K562 (cell line): ENCODE measurements around the gene FAM131C. TPM values are rescaled to one million over a fixed set of nuclear protein-coding genes. Genes with fewer than 3 reads are reported as not detected.
A peak's percentile ranks its signal among the peaks of the same experiment; 100 is the strongest.

ENCODE experiments used
- FIP1L1 ChIP-seq: fragments of 200-400 bp; formaldehyde crosslinking; IDR thresholded peaks from 2 replicates; pipeline ENCODE4 v1.6.1; 2018; ENCODE audit warnings: mild to moderate bottlenecking, low read depth, low read length; ENCODE audit not compliant: poor library complexity, severe bottlenecking
- FOXJ3 ChIP-seq: sonication (generic); formaldehyde crosslinking; IDR thresholded peaks from 2 replicates; pipeline ENCODE4 v1.4.0; 2020; ENCODE audit warnings: mild to moderate bottlenecking, missing genetic modification reagents
- HSF4 ChIP-seq: fragments of 250-450 bp; sonication (Bioruptor Pico); IDR thresholded peaks from 2 replicates; pipeline ENCODE4 v2.1.2; 2022; ENCODE audit warnings: mild to moderate bottlenecking, moderate library complexity, borderline replicate concordance
- PHTF2 ChIP-seq: fragments of 250-450 bp; sonication (Bioruptor Pico); IDR thresholded peaks from 2 replicates; pipeline ENCODE4 v1.5.0; 2021; ENCODE audit warnings: mild to moderate bottlenecking
- PML ChIP-seq: IDR thresholded peaks from 2 replicates; pipeline ENCODE4 v1.6.1; 2012; ENCODE audit warnings: low read length, inconsistent platforms
- POU5F1 ChIP-seq: fragments of 150-350 bp; IDR thresholded peaks from 2 replicates; pipeline ENCODE4 v1.6.1; 2014; ENCODE audit warnings: borderline replicate concordance, low read length, low read depth, mild to moderate bottlenecking; ENCODE audit not compliant: partially characterized antibody
- RB1 ChIP-seq: fragments of 450-650 bp; IDR thresholded peaks from 2 replicates; pipeline ENCODE4 v1.6.1; 2017; ENCODE audit warnings: low read depth, mild to moderate bottlenecking
- ZNF239 ChIP-seq: fragments of 250-450 bp; sonication (Bioruptor Pico); IDR thresholded peaks from 2 replicates; pipeline ENCODE4 v1.4.0; 2020; ENCODE audit warnings: mild to moderate bottlenecking
- polyA plus RNA-seq, 8 experiments: library from polyadenylated mRNA; depleted of rRNA in 4 of 8; stranded (reverse) in 5 of 8; unstranded in 3 of 8; fragments of >200 nt; fragmentation: Nextera tagmentation in 2 of 8; fragmentation: Illumina TruSeq in 1 of 8; extraction: Ambion mirVana in 2 of 8; extraction: Trizol in 1 of 8; gene quantifications; 2 replicates each; pipeline versions ENCODE4 v1.2.1 to v1.2.3, GENCODE V29; 2011 to 2014; ENCODE audit warnings: inconsistent platforms in 1 of 8, missing spikeins in 1 of 8
- total RNA-seq, 7 experiments: library from RNA; depleted of rRNA in 6 of 7; stranded (reverse); fragments of >200 nt in 6 of 7; fragmentation: Illumina TruSeq in 2 of 7; extraction: Trizol in 2 of 7; gene quantifications; 2 replicates each; pipeline versions ENCODE4 v1.2.1 to v1.2.3, GENCODE V29; 2011 to 2021; ENCODE audit warnings: low replicate concordance in 1 of 7
- TF ChIP-seq, protein P1 (sequence below): fragments of 450-650 bp; IDR thresholded peaks from 2 replicates; pipeline ENCODE4 v1.6.1; 2016; ENCODE audit warnings: borderline replicate concordance
- TF ChIP-seq, protein P2 (sequence below): fragments of 250-450 bp; sonication (Bioruptor Pico); IDR thresholded peaks from 2 replicates; pipeline ENCODE4 v1.8.0; 2021; ENCODE audit warnings: moderate library complexity, mild to moderate bottlenecking, inconsistent platforms
- TF ChIP-seq, protein P3 (sequence below): fragments of 450-650 bp; formaldehyde crosslinking; IDR thresholded peaks from 2 replicates; pipeline ENCODE4 v1.4.0; 2022; ENCODE audit warnings: mild to moderate bottlenecking, moderate library complexity
- TF ChIP-seq, protein P4 (sequence below): fragments of 200-800 bp; sonication (Bioruptor generic); IDR thresholded peaks from 2 replicates; pipeline ENCODE4 v1.6.1; 2017; ENCODE audit warnings: missing genetic modification characterization, missing compliant biosample characterization
- TF ChIP-seq, protein P5 (sequence below): fragments of 450-650 bp; formaldehyde crosslinking; IDR thresholded peaks from 2 replicates; pipeline ENCODE4 v1.4.0; 2020; ENCODE audit warnings: mild to moderate bottlenecking, moderate library complexity
- TF ChIP-seq, protein P6 (sequence below): fragments of 250-450 bp; sonication (Bioruptor Pico); IDR thresholded peaks from 2 replicates; pipeline ENCODE4 v1.4.0; 2020; ENCODE audit warnings: mild to moderate bottlenecking, moderate library complexity

The FAM131C gene
- total and polyA plus RNA-seq, 9 of the 15 experiments (the other 6 are each of a cell fraction or from before 2014, with no cell fraction given) = 0.10 to 0.29 (median 0.16) TPM; not detected in 6

DNA sequence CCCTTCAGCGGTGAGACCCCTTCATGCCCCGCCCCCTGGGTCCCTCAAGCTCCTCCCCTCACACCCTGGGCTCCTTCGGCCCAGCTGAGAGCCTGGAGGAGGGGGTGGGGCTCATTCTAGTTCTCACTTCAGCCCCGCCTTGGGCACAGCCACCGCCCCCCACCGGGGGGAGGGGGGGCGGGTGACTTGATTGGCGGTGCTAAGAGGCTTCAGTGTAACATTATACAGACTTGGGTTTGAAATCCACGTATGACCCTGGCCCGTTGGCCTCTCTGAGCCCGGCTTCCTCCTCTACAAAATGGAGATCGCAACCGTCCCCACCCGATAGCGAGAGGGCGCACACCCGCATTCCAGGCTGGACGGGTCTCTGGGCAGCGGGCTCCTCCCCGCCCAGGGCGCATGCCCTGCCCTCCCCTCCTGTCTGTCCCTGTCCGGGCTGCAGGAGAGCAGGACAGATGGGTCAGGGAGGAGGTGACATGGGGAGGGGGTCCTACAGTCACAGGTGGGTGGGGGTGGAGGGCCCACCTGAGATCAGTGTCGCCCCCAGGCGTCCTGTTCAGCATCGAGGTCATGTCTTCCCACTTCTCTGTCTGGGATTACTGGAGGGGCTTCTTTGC lies 24.8 kb downstream of the FAM131C start (continued):
- TF ChIP-seq, protein P1, sequence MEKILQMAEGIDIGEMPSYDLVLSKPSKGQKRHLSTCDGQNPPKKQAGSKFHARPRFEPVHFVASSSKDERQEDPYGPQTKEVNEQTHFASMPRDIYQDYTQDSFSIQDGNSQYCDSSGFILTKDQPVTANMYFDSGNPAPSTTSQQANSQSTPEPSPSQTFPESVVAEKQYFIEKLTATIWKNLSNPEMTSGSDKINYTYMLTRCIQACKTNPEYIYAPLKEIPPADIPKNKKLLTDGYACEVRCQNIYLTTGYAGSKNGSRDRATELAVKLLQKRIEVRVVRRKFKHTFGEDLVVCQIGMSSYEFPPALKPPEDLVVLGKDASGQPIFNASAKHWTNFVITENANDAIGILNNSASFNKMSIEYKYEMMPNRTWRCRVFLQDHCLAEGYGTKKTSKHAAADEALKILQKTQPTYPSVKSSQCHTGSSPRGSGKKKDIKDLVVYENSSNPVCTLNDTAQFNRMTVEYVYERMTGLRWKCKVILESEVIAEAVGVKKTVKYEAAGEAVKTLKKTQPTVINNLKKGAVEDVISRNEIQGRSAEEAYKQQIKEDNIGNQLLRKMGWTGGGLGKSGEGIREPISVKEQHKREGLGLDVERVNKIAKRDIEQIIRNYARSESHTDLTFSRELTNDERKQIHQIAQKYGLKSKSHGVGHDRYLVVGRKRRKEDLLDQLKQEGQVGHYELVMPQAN = no peak; the same call in 1 of the 2 replicates
- TF ChIP-seq, protein P2, sequence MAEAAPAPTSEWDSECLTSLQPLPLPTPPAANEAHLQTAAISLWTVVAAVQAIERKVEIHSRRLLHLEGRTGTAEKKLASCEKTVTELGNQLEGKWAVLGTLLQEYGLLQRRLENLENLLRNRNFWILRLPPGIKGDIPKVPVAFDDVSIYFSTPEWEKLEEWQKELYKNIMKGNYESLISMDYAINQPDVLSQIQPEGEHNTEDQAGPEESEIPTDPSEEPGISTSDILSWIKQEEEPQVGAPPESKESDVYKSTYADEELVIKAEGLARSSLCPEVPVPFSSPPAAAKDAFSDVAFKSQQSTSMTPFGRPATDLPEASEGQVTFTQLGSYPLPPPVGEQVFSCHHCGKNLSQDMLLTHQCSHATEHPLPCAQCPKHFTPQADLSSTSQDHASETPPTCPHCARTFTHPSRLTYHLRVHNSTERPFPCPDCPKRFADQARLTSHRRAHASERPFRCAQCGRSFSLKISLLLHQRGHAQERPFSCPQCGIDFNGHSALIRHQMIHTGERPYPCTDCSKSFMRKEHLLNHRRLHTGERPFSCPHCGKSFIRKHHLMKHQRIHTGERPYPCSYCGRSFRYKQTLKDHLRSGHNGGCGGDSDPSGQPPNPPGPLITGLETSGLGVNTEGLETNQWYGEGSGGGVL (CRISPR knock-in tag) = no peak
- TF ChIP-seq FIP1L1 (no peak), PML (no peak), POU5F1 (no peak), ZNF239 (no peak), PHTF2 (CRISPR knock-in tag) (no peak), RB1 (0 out of 2 replicates have a peak, but pooled peaks have one; percentile 17), HSF4 (CRISPR knock-in tag) (no peak), FOXJ3 (no peak)
- TF ChIP-seq, protein P3, sequence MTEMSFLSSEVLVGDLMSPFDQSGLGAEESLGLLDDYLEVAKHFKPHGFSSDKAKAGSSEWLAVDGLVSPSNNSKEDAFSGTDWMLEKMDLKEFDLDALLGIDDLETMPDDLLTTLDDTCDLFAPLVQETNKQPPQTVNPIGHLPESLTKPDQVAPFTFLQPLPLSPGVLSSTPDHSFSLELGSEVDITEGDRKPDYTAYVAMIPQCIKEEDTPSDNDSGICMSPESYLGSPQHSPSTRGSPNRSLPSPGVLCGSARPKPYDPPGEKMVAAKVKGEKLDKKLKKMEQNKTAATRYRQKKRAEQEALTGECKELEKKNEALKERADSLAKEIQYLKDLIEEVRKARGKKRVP (CRISPR knock-in tag) = no peak
- TF ChIP-seq, protein P4, sequence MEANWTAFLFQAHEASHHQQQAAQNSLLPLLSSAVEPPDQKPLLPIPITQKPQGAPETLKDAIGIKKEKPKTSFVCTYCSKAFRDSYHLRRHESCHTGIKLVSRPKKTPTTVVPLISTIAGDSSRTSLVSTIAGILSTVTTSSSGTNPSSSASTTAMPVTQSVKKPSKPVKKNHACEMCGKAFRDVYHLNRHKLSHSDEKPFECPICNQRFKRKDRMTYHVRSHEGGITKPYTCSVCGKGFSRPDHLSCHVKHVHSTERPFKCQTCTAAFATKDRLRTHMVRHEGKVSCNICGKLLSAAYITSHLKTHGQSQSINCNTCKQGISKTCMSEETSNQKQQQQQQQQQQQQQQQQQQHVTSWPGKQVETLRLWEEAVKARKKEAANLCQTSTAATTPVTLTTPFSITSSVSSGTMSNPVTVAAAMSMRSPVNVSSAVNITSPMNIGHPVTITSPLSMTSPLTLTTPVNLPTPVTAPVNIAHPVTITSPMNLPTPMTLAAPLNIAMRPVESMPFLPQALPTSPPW (CRISPR knock-in tag) = peak; percentile 94
- TF ChIP-seq, protein P5, sequence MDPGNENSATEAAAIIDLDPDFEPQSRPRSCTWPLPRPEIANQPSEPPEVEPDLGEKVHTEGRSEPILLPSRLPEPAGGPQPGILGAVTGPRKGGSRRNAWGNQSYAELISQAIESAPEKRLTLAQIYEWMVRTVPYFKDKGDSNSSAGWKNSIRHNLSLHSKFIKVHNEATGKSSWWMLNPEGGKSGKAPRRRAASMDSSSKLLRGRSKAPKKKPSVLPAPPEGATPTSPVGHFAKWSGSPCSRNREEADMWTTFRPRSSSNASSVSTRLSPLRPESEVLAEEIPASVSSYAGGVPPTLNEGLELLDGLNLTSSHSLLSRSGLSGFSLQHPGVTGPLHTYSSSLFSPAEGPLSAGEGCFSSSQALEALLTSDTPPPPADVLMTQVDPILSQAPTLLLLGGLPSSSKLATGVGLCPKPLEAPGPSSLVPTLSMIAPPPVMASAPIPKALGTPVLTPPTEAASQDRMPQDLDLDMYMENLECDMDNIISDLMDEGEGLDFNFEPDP (CRISPR knock-in tag) = no peak
- TF ChIP-seq, protein P6, sequence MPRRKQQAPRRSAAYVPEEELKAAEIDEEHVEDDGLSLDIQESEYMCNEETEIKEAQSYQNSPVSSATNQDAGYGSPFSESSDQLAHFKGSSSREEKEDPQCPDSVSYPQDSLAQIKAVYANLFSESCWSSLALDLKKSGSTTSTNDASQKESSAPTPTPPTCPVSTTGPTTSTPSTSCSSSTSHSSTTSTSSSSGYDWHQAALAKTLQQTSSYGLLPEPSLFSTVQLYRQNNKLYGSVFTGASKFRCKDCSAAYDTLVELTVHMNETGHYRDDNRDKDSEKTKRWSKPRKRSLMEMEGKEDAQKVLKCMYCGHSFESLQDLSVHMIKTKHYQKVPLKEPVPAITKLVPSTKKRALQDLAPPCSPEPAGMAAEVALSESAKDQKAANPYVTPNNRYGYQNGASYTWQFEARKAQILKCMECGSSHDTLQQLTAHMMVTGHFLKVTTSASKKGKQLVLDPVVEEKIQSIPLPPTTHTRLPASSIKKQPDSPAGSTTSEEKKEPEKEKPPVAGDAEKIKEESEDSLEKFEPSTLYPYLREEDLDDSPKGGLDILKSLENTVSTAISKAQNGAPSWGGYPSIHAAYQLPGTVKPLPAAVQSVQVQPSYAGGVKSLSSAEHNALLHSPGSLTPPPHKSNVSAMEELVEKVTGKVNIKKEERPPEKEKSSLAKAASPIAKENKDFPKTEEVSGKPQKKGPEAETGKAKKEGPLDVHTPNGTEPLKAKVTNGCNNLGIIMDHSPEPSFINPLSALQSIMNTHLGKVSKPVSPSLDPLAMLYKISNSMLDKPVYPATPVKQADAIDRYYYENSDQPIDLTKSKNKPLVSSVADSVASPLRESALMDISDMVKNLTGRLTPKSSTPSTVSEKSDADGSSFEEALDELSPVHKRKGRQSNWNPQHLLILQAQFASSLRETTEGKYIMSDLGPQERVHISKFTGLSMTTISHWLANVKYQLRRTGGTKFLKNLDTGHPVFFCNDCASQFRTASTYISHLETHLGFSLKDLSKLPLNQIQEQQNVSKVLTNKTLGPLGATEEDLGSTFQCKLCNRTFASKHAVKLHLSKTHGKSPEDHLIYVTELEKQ (CRISPR knock-in tag) = no peak
